Spleen (tissue), 11 donors: Measurements from ENCODE around the gene PARVG. TPM values are rescaled to one million over a fixed set of nuclear protein-coding genes. Genes with fewer than 3 reads are reported as not detected.

ENCODE experiments used
- DNase-seq: peaks from one replicate; pipeline ENCODE4 v3.0.0-alpha.2; 2020
- H3K27ac ChIP-seq, 8 donors: fragments of 200-600 bp; sonication (generic) in 7 of 8; 1 replicate in 4 of 8; 2 replicates in 4 of 8; pipeline versions ENCODE4 v1.5.0 to v1.8.0; 2016 to 2021; ENCODE audit warnings: inconsistent platforms in 4 of 8, mild to moderate bottlenecking in 4 of 8, moderate library complexity in 1 of 8
- H3K27me3 ChIP-seq, 7 donors: fragments of 200-600 bp; sonication (generic) in 6 of 7; replicated peaks in 1 of 7; 1 replicate in 4 of 7; 2 replicates in 3 of 7; pipeline versions ENCODE4 v1.5.0 to v1.8.0; 2016 to 2021; ENCODE audit warnings: inconsistent platforms in 3 of 7, mild to moderate bottlenecking in 1 of 7
- H3K36me3 ChIP-seq, 6 donors: fragments of 200-600 bp; sonication (generic) in 5 of 6; 1 replicate in 4 of 6; 2 replicates in 2 of 6; pipeline versions ENCODE4 v1.5.0 to v1.8.0; 2016 to 2021; ENCODE audit warnings: inconsistent platforms in 2 of 6
- H3K4me1 ChIP-seq, 6 donors: fragments of 200-600 bp; sonication (generic) in 5 of 6; 1 replicate in 3 of 6; 2 replicates in 3 of 6; pipeline versions ENCODE4 v1.5.0 to v1.8.0; 2016 to 2021; ENCODE audit warnings: inconsistent platforms in 3 of 6
- H3K4me3 ChIP-seq, 8 donors: fragments of 200-600 bp; sonication (generic) in 7 of 8; 1 replicate in 4 of 8; 2 replicates in 4 of 8; pipeline versions ENCODE4 v1.5.0 to v1.8.0; 2016 to 2021; ENCODE audit warnings: inconsistent platforms in 4 of 8, mild to moderate bottlenecking in 4 of 8, moderate library complexity in 2 of 8
- H3K9me3 ChIP-seq, 8 donors: fragments of 200-600 bp; sonication (generic) in 7 of 8; 1 replicate in 4 of 8; 2 replicates in 4 of 8; pipeline versions ENCODE4 v1.5.0 to v1.8.0; 2016 to 2021; ENCODE audit warnings: inconsistent platforms in 4 of 8
- POLR2A ChIP-seq, 3 donors: fragments of 450-650 bp; IDR thresholded peaks; one replicate each; pipeline ENCODE4 v1.5.1; 2017; ENCODE audit warnings: antibody characterized with exemption in 3 of 3, mild to moderate bottlenecking in 1 of 3
- POLR2AphosphoS5 ChIP-seq, 3 donors: sonication (generic); formaldehyde crosslinking; IDR thresholded peaks; one replicate each; pipeline ENCODE4 v1.5.1; 2017; ENCODE audit warnings: antibody characterized with exemption in 3 of 3
- WGBS, 5 donors: extraction: QIAGEN DNeasy Blood & Tissue Kit in 3 of 5; methylation state at CpG; one replicate each; pipeline versions ENCODE4 v1.1.5 to v1.1.7; 2013 to 2018; 5-methylcytosine and 5-hydroxymethylcytosine counted together
- intact Hi-C: fragments of 100-400 bp; cut with DNase I; formaldehyde crosslinking; loops from one replicate; pipeline ENCODE4 v1.15.0; 2023; ENCODE audit warnings: low total_unique reads
- polyA plus RNA-seq, 3 donors: library from polyadenylated mRNA; stranded (reverse); fragments of 200-250 nt; gene quantifications; one replicate each; pipeline ENCODE4 v1.2.1, GENCODE V29; 2013
- total RNA-seq, 7 donors: library from RNA; depleted of rRNA in 3 of 7; stranded (reverse); fragments of >200 nt in 3 of 7; fragmentation: NEBNext Ultra II Directional in 4 of 7; extraction: Animal tissue kit (Norgen Biotek cat#: 25700) in 4 of 7; gene quantifications; one replicate each; pipeline versions ENCODE4 v1.1.0 to v1.2.1, GENCODE V29; 2016 to 2021
- TF ChIP-seq, protein P1 (sequence below), 11 experiments: fragments of 200-600 bp in 7 of 11; fragments of 450-650 bp in 4 of 11; sonication (generic) in 4 of 11; IDR thresholded peaks in 8 of 11; conservative IDR thresholded peaks in 3 of 11; 1 replicate in 7 of 11; 2 replicates in 4 of 11; pipeline versions ENCODE4 v1.4.0 to v1.8.0; 2016 to 2021; ENCODE audit warnings: antibody characterized with exemption in 11 of 11, inconsistent platforms in 4 of 11, mild to moderate bottlenecking in 1 of 11
- donor health status: healthy with polysubstance abuse.
- donor health status: DM: no; HTN: no; CAD: no; lungs with moderate emphysema.
- donor health status: DM: no; HTN: no; CAD: no.
- donor health status: Bipolar disorder and iron deficiency.
- donor health status: healthy.
- donor health status: DM: no; HTN: no; CAD: no.
- donor health status: DM: yes; HTN: yes; CAD: no.

Gene PARVG
- total and polyA plus RNA-seq, 10 donors: 118 to 226 (median 159) TPM

GRCh38 chr22:44132724-44133123, 48.0 kb upstream of the PARVG start:
- peaks cover 0 to 24% (median 16%) of the 10 kb centered on the region in 8 donors for H3K9me3 ChIP-seq
- DNase-seq: peak; percentile 30
- H3K27me3 ChIP-seq: no peaks in the 10 kb centered on the region
- WGBS, 5 donors: 90 to 96% (median 93%) methylated on average over 12 of the region's 12 CpGs
- peaks cover 0 to 14% (median 8%) of the 10 kb centered on the region in 6 donors for H3K4me1 ChIP-seq
- intact Hi-C loops: no loop called here
- TF ChIP-seq, protein P1, sequence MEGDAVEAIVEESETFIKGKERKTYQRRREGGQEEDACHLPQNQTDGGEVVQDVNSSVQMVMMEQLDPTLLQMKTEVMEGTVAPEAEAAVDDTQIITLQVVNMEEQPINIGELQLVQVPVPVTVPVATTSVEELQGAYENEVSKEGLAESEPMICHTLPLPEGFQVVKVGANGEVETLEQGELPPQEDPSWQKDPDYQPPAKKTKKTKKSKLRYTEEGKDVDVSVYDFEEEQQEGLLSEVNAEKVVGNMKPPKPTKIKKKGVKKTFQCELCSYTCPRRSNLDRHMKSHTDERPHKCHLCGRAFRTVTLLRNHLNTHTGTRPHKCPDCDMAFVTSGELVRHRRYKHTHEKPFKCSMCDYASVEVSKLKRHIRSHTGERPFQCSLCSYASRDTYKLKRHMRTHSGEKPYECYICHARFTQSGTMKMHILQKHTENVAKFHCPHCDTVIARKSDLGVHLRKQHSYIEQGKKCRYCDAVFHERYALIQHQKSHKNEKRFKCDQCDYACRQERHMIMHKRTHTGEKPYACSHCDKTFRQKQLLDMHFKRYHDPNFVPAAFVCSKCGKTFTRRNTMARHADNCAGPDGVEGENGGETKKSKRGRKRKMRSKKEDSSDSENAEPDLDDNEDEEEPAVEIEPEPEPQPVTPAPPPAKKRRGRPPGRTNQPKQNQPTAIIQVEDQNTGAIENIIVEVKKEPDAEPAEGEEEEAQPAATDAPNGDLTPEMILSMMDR (IDR thresholded peaks at IDR 0.05 in 8 of 11, conservative IDR thresholded peaks at IDR 0.05 in 3 of 11): no peak
- TF ChIP-seq POLR2A (IDR thresholded peaks at IDR 0.05) (no peak), POLR2AphosphoS5 (IDR thresholded peaks at IDR 0.05) (no peak)
- H3K36me3 ChIP-seq: peaks cover 3 to 76% (median 58%) of the 10 kb centered on the region in 6 donors
- H3K27ac ChIP-seq: no peak overlapping the region
- H3K4me3 ChIP-seq: no peak overlapping the region

DNA sequence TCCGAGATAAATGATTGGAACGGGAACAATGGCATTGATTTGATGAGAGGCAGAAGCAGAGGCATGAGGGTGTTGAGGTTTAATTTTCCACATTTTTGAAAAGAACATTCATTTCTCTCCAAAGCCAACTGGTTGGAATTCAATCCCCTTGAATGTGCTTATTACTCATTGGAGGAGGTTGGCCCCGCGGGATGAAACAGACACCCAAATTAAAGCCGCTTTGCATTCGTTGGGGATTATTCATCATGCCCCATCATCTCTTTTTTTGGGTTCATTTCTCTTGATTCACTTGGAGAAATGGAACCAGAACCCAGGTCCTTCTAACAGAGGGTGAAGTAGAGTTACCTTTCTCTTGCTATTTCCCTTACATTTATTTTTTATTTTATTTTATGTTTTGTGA, 47.6 kb upstream of the PARVG start:
- no peak overlapping the region for H3K27ac ChIP-seq
- peaks cover 0 to 28% (median 18%) of the 10 kb centered on the region in 8 donors for H3K9me3 ChIP-seq
- peaks cover 5 to 80% (median 61%) of the 10 kb centered on the region in 6 donors for H3K36me3 ChIP-seq
- WGBS, 5 donors: 94 to 99% (median 96%) methylated on average over 6 of the region's 6 CpGs
- no peaks in the 10 kb centered on the region for H3K27me3 ChIP-seq
- no peak overlapping the region for H3K4me3 ChIP-seq
- intact Hi-C loops: no loop called here
- TF ChIP-seq, protein P1 (IDR thresholded peaks at IDR 0.05 in 8 of 11, conservative IDR thresholded peaks at IDR 0.05 in 3 of 11): no peak
- TF ChIP-seq POLR2A (IDR thresholded peaks at IDR 0.05): no peak
- peaks cover 0 to 10% (median 3%) of the 10 kb centered on the region in 6 donors for H3K4me1 ChIP-seq
- no peak for DNase-seq

DNA sequence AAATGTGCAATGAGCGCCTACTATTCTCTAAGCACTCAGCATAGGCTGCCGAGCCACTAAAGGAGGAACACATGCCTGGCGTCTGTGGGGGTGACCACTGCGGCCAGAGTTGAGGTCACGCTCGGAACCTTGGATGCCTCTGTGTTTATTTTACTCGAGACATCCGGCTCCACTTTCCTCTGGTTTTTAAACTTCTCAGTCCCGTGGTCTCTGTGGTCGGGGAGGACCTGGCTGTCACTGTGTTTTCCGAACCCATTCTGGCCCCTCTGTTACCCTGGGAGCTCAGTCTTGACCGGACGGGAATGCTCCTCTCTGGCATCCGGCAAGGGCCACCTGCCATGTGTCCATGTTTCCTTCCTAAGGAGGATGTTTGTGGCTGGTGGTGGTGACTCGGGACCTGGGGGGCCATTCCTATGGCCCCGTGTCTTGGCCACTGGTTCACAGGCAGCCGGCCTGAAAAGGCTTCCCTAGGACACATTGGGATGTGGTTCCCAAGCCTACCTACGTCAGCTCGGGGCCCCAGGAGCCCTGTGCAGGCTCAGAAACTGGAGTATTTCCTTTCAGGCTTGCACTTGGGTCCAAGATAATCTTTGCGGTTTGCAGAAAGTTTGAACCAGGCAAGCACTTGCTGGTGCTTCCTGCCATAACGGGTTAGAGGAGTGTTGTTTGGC, 46.7 kb upstream of the PARVG start:
- no peak overlapping the region for H3K4me3 ChIP-seq
- H3K36me3 ChIP-seq: peaks cover 5 to 89% (median 66%) of the 10 kb centered on the region in 6 donors
- TF ChIP-seq POLR2A (IDR thresholded peaks at IDR 0.05): no peak
- H3K27ac ChIP-seq: no peak overlapping the region
- H3K27me3 ChIP-seq: no peaks in the 10 kb centered on the region
- peaks cover 0 to under 1% (median 0%) of the 10 kb centered on the region in 6 donors for H3K4me1 ChIP-seq
- peaks cover 0 to 28% (median 18%) of the 10 kb centered on the region in 8 donors for H3K9me3 ChIP-seq
- DNase-seq: peak; percentile 52
- intact Hi-C loops: no loop called here
- WGBS, 5 donors: 35 to 61% (median 50%) methylated on average over 17 to 21 of the region's 21 CpGs

- Histone ChIP-seq H3K36me3 (peaks cover 5 to 100% (median 73%) of the 10 kb centered on the region in 6 donors), H3K9me3 (peaks cover 0 to 28% (median 18%) of the 10 kb centered on the region in 8 donors), H3K27me3 (no peaks in the 10 kb centered on the region), H3K4me3 (no peak overlapping the region), H3K4me1 (no peaks in the 10 kb centered on the region), H3K27ac (no peak overlapping the region)
- WGBS, 5 donors: 93 to 99% (median 96%) methylated on average over 8 of the region's 8 CpGs
- peak; percentile 18 for DNase-seq
- intact Hi-C loops: no loop called here
- TF ChIP-seq POLR2AphosphoS5 (IDR thresholded peaks at IDR 0.05) (no peak), POLR2A (IDR thresholded peaks at IDR 0.05) (no peak)
- TF ChIP-seq, protein P1 (IDR thresholded peaks at IDR 0.05 in 8 of 11, conservative IDR thresholded peaks at IDR 0.05 in 3 of 11): no peak
Measured at GRCh38 chr22:44136112-44136511, 44.6 kb upstream of the PARVG start.
